VCaP (cell line): ENCODE results near the gene APC2.

Experiments
- H3K27ac ChIP-seq: fragments of 450-650 bp; 2 replicates; pipeline ENCODE4 v1.5.1; 2017
- TF ChIP-seq, protein P1 (sequence below): fragments of 450-650 bp; conservative IDR thresholded peaks from 2 replicates; pipeline ENCODE4 v1.5.1; 2017; ENCODE audit warnings: mild to moderate bottlenecking, moderate library complexity

Gene APC2

DNA sequence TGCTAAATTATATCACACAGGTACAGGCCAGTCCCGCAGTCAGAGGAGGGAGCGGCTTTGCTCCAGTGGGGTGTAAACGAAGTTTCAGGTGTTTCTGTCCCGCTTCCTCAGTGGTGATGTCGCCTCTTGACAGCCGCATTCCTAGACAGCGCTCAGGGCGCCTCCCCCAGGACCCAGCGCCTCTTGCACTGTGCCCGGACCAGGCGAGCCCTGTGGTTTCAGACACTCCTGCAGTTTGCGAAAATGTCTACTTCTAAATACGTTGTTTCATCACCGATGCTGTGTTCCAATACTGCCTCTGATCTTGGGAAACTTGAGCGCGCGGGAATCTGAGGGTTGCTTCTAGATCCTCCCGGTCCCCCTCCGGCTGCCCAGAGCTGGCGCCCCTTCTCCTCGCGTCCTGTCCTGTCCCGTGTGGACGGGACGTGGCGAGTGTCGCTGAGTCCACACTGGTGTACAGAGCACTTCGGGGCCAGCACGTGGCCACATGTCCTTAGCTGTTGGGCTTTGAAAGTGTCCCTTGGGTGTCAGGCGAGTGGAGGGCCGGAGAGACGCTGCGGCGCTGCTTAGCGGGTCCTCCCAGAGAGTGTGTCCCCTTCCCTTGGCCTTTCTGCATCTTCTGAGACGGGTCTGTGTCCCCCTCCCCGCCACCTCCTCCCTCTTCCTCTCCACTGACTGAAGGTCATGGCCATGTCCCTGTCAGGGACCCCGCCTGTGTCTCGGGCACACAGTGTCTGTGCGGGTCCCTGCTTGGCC, 26.3 kb upstream of the APC2 start:
- TF ChIP-seq, protein P1, sequence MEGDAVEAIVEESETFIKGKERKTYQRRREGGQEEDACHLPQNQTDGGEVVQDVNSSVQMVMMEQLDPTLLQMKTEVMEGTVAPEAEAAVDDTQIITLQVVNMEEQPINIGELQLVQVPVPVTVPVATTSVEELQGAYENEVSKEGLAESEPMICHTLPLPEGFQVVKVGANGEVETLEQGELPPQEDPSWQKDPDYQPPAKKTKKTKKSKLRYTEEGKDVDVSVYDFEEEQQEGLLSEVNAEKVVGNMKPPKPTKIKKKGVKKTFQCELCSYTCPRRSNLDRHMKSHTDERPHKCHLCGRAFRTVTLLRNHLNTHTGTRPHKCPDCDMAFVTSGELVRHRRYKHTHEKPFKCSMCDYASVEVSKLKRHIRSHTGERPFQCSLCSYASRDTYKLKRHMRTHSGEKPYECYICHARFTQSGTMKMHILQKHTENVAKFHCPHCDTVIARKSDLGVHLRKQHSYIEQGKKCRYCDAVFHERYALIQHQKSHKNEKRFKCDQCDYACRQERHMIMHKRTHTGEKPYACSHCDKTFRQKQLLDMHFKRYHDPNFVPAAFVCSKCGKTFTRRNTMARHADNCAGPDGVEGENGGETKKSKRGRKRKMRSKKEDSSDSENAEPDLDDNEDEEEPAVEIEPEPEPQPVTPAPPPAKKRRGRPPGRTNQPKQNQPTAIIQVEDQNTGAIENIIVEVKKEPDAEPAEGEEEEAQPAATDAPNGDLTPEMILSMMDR: no peak
- H3K27ac ChIP-seq: no peak overlapping the region

DNA sequence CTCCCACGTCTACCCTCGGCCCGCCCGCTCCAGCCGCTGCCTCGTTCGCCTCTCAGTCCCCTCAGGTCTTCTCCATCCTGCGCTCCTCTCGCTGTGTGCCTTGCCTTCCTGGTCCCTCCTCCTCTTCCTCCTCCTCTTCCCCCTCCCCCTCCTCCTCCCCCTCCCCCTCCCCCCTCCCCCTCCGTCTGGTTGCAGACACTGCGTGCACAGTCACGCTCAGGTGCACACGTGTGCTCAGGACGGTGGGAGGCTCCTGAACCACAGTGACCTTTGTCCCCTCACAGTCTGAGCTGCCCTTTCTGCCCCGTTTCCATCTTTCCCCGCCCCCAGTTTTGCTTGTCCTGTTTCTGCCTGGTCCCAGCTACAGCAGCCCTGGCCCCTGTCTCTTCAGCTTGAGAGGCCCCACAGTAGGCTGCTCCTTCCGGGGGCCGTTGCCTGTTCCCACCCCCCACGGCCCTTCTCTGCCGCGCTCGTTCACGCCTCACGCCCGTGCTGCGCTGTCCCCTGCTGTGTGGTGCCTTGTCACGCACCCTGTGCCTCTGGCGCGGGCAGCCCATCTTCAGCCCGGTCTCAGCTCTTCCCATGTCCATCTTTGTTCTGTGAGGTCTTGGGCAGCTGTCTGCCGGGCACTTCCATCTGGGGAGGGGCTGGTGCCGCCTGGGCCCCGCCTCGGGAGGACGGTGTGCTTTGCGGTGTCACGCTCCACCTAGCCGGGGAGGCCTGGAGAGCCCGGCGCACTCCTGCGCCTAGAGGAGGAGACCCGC, 25.5 kb upstream of the APC2 start:
- TF ChIP-seq, protein P1: no peak
- H3K27ac ChIP-seq: peak overlapping the region; percentile 29

DNA sequence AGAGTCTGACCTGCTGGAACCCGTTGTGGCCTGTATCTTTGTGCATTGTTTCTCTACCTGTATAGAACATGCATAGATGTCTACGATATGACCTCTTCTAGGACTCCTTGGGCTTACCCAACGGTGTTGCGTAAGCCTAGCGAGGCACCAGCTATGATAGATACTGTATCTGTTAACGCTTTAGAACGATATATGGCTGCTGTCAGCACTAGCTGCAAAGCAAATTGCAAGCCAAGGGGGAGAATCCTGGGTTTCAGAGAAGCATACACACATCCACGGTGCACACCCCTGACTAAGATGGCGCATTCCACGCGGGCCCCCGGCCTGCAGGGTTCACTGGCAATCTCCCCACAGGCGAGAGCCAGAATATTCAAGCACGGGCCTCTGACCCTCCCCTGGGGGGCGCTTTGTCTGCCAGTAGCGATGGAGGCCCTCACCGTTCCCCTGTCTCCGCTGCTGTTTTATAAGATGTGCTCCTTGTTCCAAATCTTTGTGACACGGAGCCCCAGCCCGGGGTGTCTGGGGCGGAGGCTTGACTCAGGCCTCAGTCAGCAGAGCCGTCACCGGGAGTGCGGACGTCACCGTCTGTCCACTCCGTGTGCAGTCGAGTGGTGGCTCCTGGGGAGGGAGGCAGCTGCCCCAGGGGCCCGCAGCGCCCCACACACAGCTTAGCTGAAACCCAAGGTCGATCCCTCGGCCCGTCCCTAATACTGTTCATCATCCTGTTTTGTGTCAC, 24.7 kb upstream of the APC2 start:
- H3K27ac ChIP-seq: peak overlapping the region; percentile 29

DNA sequence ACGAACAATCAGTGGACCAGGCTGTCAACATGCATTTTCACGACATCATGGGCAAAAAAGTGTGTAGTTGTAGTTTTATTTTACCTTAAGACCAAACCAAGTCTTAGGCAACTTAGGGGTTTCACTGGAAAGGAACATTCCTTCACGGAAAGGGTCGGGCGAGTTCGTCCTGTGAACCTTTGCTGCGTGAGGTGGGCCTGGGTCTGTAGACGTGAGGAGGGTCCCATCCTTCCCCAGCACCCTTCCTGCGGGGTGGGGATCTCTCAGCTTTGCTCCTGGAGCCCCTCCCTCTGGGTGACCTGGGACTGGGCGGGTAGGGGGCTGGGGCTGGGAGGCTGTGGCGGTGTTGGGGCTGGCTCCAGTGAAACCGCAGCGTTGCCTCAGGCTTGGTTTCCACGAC, 24.0 kb upstream of the APC2 start:
- TF ChIP-seq, protein P1: no peak
- H3K27ac ChIP-seq: no peak overlapping the region

More for the DNA sequence above, 24.7 kb upstream of the APC2 start:
- TF ChIP-seq, protein P1: no peak

DNA sequence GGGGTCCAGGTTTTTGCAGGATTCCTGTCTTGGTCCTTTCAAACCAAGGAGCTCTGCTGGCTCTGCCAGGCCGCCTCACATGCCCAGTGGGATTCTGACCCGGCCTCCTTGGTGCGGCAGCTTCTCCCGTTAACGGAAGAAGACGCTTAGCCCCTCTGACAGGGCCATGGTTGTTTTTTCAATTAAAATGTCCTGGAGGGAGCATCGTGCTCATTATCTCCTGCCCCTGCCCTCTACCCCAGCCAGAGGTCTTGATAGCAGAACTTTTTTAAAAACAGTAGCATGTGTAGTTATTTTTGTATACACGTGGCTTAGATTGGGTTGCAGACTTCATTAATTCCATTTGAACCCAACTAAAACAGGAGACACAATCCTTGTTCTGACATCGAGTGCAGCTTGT, 23.2 kb upstream of the APC2 start:
- TF ChIP-seq, protein P1: no peak
- H3K27ac ChIP-seq: no peak overlapping the region

DNA sequence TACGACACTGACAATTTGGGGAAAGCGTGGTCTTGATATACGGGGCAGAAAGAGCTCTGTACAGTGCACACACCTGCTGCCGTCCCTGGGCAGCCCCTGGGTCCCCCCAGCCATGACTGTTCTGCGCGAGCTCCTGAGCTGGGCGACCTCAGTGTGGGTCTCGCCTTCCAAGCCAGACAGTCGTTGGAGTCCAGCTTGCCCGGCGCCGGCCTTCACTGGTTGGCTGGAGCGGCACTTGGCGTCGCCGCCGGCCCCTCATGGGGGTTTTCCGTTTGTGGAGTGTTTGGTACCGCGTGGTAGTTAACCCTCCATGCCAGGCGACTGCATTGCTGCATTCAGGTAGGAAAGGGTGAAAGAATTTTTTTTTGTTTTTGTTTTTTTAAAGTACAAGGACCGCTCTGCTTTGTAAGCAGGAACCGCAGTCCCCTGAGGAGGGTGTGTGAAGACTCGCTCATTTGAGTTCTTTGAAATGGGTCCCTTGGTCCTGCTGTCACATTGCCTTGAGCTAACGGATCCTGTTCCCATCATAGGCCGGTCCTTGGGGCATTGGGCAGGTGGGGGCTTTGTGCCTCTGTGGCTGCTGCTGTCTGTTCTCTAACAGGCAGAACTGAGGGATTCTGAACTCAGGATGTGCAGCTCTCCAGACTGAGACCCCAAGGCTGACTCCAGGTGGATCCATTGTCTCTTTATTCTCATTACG, 22.6 kb upstream of the APC2 start:
- TF ChIP-seq, protein P1: no peak
- H3K27ac ChIP-seq: no peak overlapping the region; the same call in 1 of the 2 replicates
